ENCODE results near the gene DLGAP4.
A peak's percentile ranks its signal among the peaks of the same experiment; 100 is the strongest.
"Not testable (repeated sequence)": the region's sequence is repeated elsewhere in the genome, so short reads cannot be mapped to it uniquely, and the experiment has no call there.

The DLGAP4 gene

DNA sequence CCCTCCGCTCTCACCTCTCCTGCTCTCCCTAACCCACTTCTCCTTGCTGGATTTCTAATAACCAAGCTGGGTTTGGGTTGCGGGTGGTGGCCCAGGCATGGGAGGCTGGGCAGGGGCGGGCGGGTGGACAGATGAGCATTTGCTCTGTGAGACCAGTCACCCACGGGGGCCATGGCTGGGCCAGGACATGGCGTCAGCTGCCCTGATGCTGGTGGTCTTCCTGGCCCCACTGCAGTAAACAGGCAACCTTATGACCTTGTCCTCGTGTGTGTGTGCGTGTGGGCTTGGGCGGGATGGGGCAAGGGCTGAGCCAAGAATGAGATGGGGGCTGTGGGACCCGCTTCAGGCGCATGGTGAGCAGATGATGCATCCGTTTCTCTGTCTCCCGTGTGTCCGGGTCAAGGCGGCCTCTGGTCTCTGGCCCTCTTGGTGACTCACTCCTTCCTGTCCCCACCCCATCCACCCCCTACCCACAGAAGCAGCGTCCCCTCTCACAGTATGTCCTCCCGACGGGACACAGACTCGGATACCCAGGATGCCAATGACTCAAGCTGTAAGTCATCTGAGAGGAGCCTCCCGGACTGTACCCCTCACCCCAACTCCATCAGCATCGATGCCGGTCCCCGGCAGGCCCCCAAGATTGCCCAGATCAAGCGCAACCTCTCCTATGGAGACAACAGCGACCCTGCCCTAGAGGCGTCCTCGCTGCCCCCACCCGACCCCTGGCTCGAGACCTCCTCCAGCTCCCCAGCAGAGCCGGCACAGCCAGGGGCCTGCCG lies 193.8 kb downstream of the DLGAP4 start:
- no peak for DNase-seq (ENCODE audit: low spot score)

DNA sequence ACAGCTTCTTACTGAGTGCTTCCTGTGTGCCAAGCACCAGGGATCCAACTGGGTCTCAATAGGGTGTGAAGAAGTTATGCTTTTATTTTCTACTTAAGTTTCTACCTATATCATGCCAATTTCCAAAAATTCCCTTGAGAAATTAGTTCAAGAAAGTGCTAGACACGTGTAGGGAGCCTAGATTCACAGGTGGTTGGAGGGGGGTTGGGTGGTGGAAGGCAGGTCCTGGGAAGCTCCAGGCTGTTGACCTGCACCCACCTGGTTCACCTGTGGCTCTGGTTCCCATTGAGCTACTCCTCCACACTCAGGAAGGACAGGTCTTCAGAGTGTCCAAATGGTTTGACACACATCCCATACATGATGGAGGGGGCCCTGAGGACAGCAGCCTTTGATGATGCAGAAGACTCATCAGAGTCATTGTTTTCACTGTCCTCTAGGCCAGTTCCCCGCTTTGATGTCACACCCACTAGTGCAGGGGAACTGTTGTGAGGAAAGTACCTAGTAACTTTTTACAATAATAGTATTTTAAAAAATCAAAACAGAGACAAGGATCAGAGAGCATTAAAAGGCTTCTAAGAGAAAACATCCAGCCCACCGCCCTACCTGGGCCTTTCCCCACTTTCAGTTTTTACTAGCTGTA lies 195.3 kb downstream of the DLGAP4 start:
- DNase-seq (ENCODE audit: low spot score): no peak

DNA sequence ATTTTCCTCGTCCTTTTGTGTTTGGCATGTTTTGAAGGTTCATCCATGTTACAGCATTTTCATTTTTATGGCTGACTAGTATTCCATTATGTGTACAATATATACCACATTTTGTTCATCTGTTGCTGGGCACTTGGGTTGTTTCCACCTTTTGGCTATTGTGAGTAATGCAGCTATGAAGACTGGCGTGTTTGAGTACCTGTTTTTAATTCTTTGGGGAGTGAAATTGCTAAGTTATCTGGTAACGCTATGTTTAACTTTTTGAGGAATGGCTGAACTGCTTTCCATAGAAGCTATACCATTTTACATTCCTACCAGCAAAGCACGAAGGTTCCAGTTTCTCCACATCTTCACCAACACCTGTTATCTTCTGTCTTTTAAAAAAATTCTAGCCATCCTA lies 198.2 kb downstream of the DLGAP4 start:
- no peak for DNase-seq (ENCODE audit: low spot score)

DNA sequence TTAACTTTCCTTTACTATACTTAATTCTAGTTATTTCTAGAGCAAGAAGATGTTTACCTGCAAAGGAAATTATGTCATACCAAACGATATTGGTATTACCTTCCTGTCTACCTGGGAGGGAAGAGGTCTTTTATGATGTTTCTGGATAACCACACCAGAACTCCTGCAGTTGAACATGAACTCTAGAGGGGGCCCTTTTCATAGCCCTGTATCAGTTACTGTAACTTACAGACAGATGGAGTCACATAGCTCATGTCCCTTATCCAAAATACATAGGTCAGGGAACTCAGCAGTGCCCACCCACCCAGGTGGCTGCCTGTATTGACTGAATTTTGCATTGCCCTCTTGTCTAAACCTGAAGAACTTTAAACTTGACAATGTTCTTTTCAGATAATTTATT lies 200.1 kb downstream of the DLGAP4 start:
- DNase-seq (ENCODE audit: low spot score): no peak

DNA sequence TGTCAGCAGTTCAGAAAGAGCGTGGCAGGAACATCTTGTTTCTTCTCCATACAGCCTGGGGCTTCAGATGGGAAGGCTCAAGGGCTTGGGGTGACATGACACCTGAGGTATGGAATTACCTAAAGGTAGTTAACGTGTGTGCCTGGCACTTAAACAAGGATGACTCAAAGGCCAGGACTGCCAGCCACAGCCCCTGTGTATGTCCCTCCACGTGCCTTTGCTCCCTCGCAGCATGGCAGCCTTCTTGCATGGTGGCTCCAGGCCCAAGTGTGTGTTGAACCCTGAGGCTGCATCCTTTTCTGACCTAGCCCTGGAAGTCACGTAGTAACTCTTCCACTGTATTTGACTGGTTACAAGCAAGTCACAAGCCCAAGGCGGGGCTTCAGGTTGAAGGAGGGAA lies 201.6 kb downstream of the DLGAP4 start:
- DNase-seq (ENCODE audit: low spot score): no peak

DNA sequence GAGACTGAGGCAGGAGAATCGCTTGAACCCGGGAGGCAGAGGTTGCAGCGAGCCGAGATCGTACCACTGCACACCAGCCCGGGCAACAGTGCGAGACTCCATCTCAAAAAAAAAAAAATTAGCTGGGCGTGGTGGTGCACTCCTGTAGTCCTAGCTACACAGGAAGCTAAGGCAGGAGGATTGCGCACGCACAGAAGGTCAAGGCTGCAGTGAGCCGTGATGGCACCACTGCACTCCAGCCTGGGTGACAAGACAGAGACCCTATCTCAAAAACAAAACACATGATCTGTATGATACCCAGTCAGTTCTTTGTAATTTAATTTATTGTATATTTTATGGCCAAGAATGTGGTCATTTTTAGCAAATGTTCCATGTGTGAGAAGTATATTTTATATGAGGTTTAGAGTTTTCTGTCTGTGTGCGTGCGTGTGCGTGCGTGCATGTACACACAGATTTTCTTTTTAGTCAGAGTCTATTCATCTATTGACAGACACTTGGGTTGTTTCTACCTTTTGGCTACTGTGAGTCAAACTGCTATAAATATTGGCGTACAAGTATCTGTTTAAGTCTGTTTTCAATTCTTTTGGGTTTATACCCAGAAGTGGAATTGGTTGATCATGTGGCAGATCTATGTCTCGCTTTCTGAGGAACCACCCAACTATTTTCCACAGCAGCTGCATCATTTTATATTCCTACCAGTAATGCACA lies 213.0 kb downstream of the DLGAP4 start:
- no peak for DNase-seq (ENCODE audit: low spot score)

DNA sequence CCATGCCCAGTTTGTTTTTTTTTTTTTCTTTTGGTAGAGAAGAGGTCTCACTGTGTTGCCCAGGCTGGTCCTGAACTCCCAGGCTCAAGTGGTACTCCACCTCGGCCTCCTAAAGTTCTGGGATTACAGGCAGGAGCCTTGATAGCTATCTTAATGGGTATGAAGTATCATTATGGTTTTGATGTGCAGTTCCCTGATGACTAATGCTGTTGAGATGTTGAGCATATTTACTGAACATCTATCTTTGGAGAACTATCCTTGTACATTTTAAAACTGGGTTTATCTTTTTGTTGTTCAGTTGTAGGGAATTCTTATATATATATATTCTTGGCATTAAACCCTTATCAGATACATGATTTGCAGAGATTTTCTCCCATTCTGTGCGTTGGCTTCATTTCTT lies 213.8 kb downstream of the DLGAP4 start:
- no peak for DNase-seq (ENCODE audit: low spot score)

DNA sequence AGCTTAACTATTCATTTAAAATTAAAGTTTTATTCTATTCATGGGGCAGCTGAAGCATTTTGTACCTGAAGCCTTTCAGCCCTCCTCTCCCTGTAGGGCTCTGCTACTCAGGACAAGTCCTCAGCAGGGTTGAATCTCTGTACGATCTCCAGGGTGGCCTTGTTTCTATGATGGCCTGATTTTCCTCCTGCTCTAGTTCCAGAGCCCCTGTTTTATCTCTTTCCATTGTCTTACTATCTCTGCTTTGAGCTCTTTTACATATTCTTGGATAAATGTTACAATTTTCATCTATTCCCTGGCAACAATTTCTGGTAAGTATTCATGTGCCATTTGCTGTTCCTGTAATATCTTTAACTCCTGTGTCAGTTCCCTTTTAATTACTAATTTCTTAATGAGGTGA lies 215.4 kb downstream of the DLGAP4 start:
- DNase-seq (ENCODE audit: low spot score): no peak

DNA sequence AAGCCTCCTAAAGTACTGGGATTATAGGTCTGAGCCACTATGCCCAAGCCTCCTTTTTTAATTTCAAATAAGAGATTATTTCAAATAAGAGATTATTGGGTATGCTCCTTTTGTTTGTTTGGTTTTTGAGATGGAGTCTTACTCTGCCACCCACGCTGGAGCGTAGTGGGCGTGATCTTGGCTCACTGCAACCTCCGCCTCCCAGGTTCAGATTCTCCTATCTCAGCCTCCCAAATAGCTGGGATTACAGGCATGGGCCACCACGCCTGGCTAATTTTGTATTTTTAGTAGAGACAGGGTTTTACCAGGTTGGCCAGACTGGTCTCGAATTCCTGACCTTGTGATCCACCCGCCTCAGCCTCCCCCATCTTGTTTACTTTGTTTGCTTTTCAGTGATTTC lies 216.3 kb downstream of the DLGAP4 start:
- DNase-seq (ENCODE audit: low spot score): not testable (repeated sequence)

DNA sequence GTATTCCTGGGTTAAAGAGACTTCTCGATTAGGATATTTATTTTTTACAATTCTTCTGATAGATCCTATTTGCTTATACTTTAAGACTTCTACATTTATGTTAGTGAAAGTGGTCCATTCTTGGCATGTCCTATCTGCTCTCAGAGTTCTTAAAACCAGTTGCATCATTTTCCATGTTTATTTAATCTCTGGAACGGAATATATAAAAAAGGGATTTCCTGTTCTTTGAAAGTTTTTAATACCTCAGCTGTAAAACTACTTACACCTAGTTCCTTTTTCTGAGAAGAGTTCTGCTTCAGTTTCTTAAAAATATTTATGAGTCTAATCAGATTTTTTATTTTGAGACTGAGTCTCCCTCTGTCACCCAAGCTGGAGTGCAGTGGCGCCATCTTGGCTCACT lies 217.2 kb downstream of the DLGAP4 start:
- no peak for DNase-seq (ENCODE audit: low spot score)

DNA sequence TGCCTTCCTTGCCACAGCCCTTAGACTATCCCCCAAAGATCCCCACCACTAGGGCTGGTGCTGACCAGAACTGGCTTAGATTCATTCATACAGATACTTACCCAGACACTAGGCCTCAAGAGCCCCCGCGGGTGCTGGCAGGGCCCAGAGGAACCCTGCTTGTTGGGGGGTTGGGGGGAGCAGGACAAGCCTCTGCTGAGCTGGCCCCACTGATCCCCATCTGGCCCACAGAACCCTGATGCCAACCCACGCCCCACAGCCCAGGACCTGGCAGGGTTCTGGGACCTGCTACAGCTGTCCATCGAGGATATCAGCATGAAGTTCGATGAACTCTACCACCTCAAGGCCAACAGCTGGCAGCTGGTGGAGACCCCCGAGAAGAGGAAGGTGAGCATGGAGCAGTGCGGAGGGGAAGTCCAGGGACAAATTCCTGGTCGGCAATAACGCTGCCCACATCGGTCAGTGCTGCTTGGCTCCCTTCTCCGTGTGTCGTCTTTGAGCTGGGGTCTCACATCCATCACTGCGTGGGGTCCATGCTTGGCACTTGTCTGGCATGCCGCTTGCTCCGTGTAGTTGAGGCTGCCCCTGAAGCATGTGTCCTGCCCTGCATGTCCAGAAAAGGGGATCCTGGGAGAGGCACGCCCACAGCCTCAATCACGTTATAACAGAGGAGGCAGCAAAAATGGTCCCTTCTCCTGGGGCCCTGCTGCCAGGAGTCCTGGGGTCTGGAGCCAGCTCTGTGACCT lies 219.7 kb downstream of the DLGAP4 start:
- no peak for DNase-seq (ENCODE audit: low spot score)

DNA sequence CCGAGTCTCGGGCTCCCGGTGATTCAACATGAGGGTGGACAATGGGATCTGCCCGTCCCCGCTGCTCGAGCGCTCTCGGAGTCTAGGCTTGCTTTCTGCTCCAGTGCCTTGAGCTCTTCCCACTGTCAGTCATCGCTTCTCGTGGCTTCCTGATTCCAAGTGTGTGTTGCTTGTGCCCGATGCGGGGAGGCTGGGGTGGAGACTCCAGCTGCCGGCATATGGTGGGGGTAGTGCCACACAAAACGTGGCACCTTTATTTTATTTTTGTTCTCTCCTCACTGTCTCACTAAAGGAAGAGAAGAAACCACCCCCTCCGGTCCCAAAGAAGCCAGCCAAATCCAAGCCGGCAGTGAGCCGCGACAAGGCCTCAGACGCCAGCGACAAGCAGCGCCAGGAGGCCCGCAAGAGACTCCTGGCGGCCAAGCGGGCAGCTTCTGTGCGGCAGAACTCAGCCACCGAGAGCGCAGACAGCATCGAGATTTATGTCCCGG lies 220.4 kb downstream of the DLGAP4 start:
- peak; percentile 70 for DNase-seq (ENCODE audit: low spot score)

DNA sequence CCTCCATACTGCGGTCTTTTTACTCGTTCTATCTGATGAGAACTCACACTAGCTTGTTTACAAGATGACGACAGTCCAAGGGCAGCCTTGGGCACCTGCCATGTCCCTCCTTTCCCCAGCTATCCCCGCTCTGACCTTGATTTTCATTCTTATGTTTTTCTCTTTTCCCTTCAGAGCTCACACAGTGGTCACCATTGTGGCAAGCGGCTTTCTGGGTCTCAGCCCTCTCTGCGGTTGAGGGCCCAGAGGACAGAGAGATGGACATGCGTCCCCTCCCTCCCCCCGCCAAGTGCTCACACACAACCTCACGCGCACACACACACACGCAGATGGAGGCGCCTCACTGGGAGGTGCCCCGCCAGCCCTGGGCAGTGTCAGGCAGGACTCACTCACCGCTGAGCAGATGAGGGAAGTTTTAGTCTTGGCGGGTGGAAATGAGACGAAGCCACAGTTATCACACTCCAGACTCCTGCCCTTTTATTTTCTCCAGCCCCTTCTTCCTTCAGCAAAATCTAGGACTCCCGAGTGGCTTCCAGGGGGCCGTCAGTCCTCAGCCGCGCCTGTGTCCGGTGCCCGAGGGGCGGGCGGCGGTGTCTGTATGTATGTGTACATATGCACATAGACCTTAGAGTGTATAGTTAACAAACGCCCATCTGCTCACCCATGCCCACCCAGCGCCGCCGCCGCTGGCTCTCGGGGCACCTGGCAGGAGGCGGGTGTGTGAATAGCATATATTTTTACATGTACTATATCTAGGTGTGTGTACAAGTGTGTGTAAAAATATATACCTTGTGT lies 221.4 kb downstream of the DLGAP4 start:
- DNase-seq (ENCODE audit: low spot score): no peak

DNA sequence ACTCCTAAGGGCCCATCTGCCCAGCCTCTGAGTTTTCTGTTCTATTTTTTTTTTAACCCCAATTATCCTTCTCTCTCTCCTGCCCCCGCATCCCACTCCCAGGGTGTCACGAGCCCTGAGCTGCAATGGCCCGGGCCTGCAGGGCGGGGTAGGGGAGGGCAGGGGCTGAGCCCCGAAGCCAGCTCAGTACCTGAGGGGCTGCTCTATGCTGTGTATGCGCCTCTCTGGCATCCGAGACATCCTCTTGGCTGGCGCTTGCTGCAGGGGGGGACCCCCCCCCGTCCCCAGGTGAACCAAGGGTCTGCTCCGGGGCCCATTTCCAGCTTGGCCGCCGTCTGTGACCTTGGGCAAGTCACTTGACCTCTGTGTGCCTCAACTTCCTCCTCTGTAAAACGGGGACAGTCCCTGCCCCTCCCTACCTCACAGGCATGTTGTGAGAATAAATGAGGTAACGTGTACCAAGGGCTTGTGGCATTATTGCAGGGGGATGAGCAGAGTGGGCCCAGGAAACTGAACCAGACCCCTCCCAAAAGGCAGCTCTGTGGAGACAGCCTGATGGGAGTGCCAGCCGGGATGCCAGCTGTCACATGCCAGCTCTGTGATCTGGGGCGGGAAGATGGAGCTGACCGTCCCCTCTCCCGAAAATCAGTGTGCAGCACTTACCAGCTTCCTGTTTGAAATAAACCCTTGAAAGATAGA lies 222.2 kb downstream of the DLGAP4 start:
- DNase-seq (ENCODE audit: low spot score): no peak

DNA sequence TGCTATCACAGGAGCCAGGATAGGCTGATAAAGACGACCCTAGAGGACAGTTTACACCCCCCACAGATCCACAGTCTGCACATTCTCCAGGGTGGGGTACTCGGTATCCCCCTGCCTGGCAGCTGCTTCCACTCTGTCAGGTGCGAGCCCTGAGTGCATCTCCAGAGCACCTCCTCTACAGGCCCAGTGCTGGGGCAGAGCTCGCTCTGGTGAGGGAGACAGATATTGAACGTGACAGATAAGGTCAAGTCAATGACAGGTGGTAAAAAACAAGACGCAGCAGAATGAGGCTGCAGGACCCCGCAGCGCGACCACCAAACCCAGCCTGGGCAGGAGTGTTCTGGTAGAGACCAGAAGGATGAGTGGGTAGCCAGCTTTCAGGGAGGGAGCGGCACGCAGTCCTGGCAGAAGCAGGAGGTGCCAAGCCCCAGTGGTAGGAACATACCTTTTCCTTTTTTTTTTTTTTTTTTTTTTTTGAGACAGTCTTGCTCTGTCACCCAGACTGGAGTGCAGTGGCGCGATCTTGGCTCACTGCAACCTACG lies 222.8 kb downstream of the DLGAP4 start:
- no peak for DNase-seq (ENCODE audit: low spot score)

DNA sequence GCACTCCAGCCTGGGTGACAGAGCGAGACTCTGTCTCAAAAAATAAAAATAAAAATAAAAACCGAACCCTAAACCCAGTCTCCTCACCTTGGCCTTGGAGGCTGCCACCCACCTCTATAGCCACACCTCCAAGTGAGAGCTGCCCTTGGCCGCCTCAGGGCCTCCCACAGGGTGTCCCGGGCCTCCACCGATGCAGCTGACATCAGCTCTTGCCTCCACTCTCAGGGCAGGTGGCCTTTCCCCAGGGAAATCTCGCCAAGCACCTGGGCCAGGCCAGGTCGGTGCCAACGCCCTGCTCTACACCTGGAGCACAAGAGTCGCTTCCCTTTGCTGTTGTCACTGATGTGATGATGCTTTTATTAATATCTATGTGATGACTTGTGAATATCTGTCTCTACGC lies 226.2 kb downstream of the DLGAP4 start:
- DNase-seq (ENCODE audit: low spot score): no peak

DNA sequence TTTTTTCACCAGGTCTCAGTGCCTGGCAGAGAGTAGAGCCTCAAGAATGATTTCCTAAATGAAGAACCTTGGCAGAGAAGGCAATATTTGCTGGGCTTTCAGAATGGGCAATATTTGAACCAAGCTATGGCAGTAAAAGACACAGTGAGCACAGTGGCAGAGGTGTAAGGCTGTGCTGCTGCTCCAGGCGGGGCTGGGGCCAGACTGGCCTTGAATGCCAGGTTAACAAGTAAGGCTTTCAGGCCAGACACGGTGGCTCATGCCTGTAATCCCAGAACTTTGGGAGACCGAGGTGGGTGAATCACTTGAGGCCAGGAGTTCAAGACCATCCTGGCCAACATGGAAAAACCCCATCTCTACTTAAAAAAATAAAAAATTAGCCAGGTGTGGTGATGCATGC lies 226.7 kb downstream of the DLGAP4 start:
- no peak for DNase-seq (ENCODE audit: low spot score)

DNA sequence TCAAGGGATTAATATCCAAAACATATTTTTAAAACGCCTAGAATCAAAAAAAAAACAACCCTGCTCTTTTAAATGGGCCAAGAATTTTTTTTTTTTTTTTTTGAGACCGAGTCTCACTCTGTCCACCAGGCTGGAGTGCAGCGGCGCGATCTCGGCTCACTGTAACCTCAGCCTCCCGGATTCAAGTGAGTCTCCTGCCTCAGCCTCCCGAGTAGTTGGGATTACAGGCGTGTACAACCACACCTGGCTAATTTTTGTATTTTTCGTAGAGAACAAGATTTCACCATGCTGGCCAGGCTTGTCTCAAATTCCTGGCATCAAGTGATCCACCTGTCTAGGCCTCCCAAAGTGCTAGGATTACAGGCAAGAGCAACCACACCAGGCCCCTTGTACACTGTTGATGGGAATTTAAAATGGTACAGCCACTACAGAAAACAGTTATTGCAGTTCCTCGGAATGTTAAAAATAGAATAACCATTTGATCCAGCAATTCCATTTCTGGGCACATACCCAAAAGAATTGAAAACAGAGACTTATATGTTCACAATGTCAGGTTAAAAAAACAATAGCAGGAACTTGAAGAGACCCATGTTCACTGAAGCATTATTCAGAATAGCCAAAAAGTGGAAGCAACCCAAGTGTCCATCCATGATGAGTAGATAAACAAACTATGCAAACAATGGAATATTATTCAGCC lies 232.0 kb downstream of the DLGAP4 start:
- DNase-seq (ENCODE audit: low spot score): no peak

DNA sequence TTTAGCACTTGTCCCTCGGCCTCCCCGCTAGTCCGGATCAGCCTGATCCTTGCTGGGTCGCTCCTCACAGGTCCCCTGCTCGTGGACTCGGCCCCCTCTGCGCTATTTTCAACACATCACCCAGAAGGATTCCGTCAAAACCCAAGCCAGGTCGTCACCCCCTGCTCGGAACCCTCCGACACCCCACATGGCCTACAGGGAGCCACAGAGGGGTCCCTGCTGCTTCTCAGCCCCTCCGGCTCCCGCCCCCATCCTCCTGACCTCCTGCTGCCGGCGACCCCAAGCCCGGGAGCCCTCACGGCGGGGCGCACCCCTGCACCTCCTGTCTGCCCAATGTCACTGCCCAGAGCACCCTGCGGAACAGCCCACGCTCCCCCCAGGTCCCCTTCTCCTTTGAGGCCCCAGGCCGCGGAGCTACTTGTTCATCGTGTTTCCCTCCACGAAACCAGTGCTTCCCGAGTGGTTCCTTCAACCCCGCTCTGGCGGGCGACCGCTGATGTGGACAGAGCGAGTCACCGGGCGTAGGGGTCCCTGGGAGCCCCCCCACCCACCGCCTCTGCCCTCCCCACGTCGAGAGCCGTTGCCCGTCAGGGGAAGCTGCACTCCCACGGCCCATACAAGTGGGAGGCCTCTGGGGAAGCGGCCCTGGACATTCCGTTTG lies 234.5 kb downstream of the DLGAP4 start:
- DNase-seq (ENCODE audit: low spot score): no peak
